ENCODE data around the gene SECISBP2L.
A peak's percentile ranks its signal among the peaks of the same experiment; 100 is the strongest.

Gene SECISBP2L

GRCh38 chr15:49040151-49040550 is 6.1 kb downstream of the SECISBP2L start:
- no peak overlapping the region for H3K27ac ChIP-seq
- no peak for TF ChIP-seq ZFX (IDR thresholded peaks at IDR 0.05; ENCODE audit: borderline replicate concordance)
- no peak for TF ChIP-seq CTCF (IDR thresholded peaks at IDR 0.05)

- H3K27ac ChIP-seq = no peak overlapping the region
- TF ChIP-seq ZFX (IDR thresholded peaks at IDR 0.05; ENCODE audit: borderline replicate concordance) (no peak), CTCF (IDR thresholded peaks at IDR 0.05) (no peak)
Observed at GRCh38 chr15:49038382-49038781, 7.9 kb downstream of the SECISBP2L start.

- H3K27ac ChIP-seq = no peak overlapping the region
- TF ChIP-seq ZFX (IDR thresholded peaks at IDR 0.05; ENCODE audit: borderline replicate concordance) = no peak
- TF ChIP-seq CTCF (IDR thresholded peaks at IDR 0.05) = no peak
Observed at GRCh38 chr15:49037546-49037940, 8.7 kb downstream of the SECISBP2L start.

- no peak overlapping the region; the same call in 1 of the 2 replicates for H3K27ac ChIP-seq
- no peak for TF ChIP-seq CTCF (IDR thresholded peaks at IDR 0.05)
- TF ChIP-seq ZFX (IDR thresholded peaks at IDR 0.05; ENCODE audit: borderline replicate concordance) = no peak
Observed at GRCh38 chr15:49036650-49037545, 9.3 kb downstream of the SECISBP2L start.

GRCh38 chr15:49035825-49036224 is 10.4 kb downstream of the SECISBP2L start:
- H3K27ac ChIP-seq = peak overlapping the region; percentile 42
- no peak for TF ChIP-seq ZFX (IDR thresholded peaks at IDR 0.05; ENCODE audit: borderline replicate concordance)
- no peak for TF ChIP-seq CTCF (IDR thresholded peaks at IDR 0.05)

GRCh38 chr15:49032601-49033145 is 13.6 kb downstream of the SECISBP2L start:
- no peak overlapping the region for H3K27ac ChIP-seq
- TF ChIP-seq ZFX (IDR thresholded peaks at IDR 0.05; ENCODE audit: borderline replicate concordance) (no peak), CTCF (IDR thresholded peaks at IDR 0.05) (no peak)

GRCh38 chr15:49031804-49032203 is 14.4 kb downstream of the SECISBP2L start:
- H3K27ac ChIP-seq = no peak overlapping the region
- TF ChIP-seq ZFX (IDR thresholded peaks at IDR 0.05; ENCODE audit: borderline replicate concordance) (no peak), CTCF (IDR thresholded peaks at IDR 0.05) (no peak)

Measured in 22Rv1 (cell line).